Measurements from ENCODE around the gene STAMBPL1.
A peak's percentile ranks its signal among the peaks of the same experiment; 100 is the strongest.

The STAMBPL1 gene

GRCh38 chr10:88843171-88843570 is 36.9 kb upstream of the STAMBPL1 start:
- TF ChIP-seq CTCF (IDR thresholded peaks at IDR 0.05; ENCODE audit: low read depth, low read length), result no peak
- H3K4me3 ChIP-seq (ENCODE audit: low read depth, low read length), result no peak overlapping the region
- in situ Hi-C loops (cut with HindIII; ENCODE audit: low sequenced_read_pairs), result no loop called here
- DNase-seq (ENCODE audit: low read depth, low spot score), result no peak

- in situ Hi-C loops (cut with HindIII; ENCODE audit: low sequenced_read_pairs), result no loop called here
- no peak overlapping the region for H3K4me3 ChIP-seq (ENCODE audit: low read depth, low read length)
These were observed 31.5 kb upstream of the STAMBPL1 start for GRCh38 chr10:88848499-88848898.

GRCh38 chr10:88849234-88849633 is 30.8 kb upstream of the STAMBPL1 start:
- H3K4me3 ChIP-seq (ENCODE audit: low read depth, low read length), result no peak overlapping the region
- peak; percentile 32 for DNase-seq (ENCODE audit: low read depth, low spot score)
- TF ChIP-seq CTCF (IDR thresholded peaks at IDR 0.05; ENCODE audit: low read depth, low read length), result no peak
- in situ Hi-C loops (cut with HindIII; ENCODE audit: low sequenced_read_pairs), result no loop called here

More at GRCh38 chr10:88848499-88848898, 31.5 kb upstream of the STAMBPL1 start:
- peak; percentile 77 for DNase-seq (ENCODE audit: low read depth, low spot score)
- TF ChIP-seq CTCF (IDR thresholded peaks at IDR 0.05; ENCODE audit: low read depth, low read length), result no peak

- in situ Hi-C loops (cut with HindIII; ENCODE audit: low sequenced_read_pairs), result no loop called here
- H3K4me3 ChIP-seq (ENCODE audit: low read depth, low read length), result no peak overlapping the region
- DNase-seq (ENCODE audit: low read depth, low spot score), result no peak
- no peak for TF ChIP-seq CTCF (IDR thresholded peaks at IDR 0.05; ENCODE audit: low read depth, low read length)
These were observed 29.3 kb upstream of the STAMBPL1 start for GRCh38 chr10:88850712-88851111.

- no peak for TF ChIP-seq CTCF (IDR thresholded peaks at IDR 0.05; ENCODE audit: low read depth, low read length)
- peak; percentile 50 for DNase-seq (ENCODE audit: low read depth, low spot score)
- in situ Hi-C loops (cut with HindIII; ENCODE audit: low sequenced_read_pairs), result no loop called here
- H3K4me3 ChIP-seq (ENCODE audit: low read depth, low read length), result no peak within 1 kb of the TSS
These were observed 28.3 kb upstream of the STAMBPL1 start, which contains the start of gene ANKRD22 for GRCh38 chr10:88851706-88852105. Gene ANKRD22 (minus strand): TSS chr10:88851844. CDS start chr10:88851607, 237 bp downstream.

GRCh38 chr10:88852327-88852726 is 27.7 kb upstream of the STAMBPL1 start:
- DNase-seq (ENCODE audit: low read depth, low spot score), result no peak
- in situ Hi-C loops (cut with HindIII; ENCODE audit: low sequenced_read_pairs), result no loop called here
- no peak overlapping the region for H3K4me3 ChIP-seq (ENCODE audit: low read depth, low read length)
- no peak for TF ChIP-seq CTCF (IDR thresholded peaks at IDR 0.05; ENCODE audit: low read depth, low read length)
